Breast epithelium (tissue), 4 donors: Measurements from ENCODE around the gene NPB. TPM values are rescaled to one million over a fixed set of nuclear protein-coding genes. Genes with fewer than 3 reads are reported as not detected.

Experiments used
- DNase-seq, 2 donors: peaks; one replicate each; pipeline ENCODE4 v3.0.0-alpha.2; 2019; ENCODE audit warnings: low spot score in 2 of 2
- H3K27ac ChIP-seq, 2 donors: fragments of 200-600 bp; sonication (generic) in 1 of 2; one replicate each; pipeline ENCODE4 v1.5.1; 2016 to 2019; ENCODE audit warnings: mild to moderate bottlenecking in 1 of 2
- H3K27me3 ChIP-seq, 2 donors: fragments of 200-600 bp; sonication (generic) in 1 of 2; one replicate each; pipeline versions ENCODE4 v1.5.1 to v1.6.0; 2017 to 2019; ENCODE audit warnings: control low read depth in 1 of 2, mild to moderate bottlenecking in 1 of 2
- H3K36me3 ChIP-seq: fragments of 200-600 bp; one replicate; pipeline ENCODE4 v1.5.1; 2019
- H3K4me1 ChIP-seq, 2 donors: fragments of 200-600 bp; sonication (generic); one replicate each; pipeline ENCODE4 v1.5.1; 2016 to 2019; ENCODE audit warnings: control low read depth in 1 of 2
- H3K4me3 ChIP-seq, 3 donors: fragments of 200-600 bp; sonication (generic); 1 replicate in 2 of 3; 2 replicates in 1 of 3; pipeline ENCODE4 v1.5.1; 2016 to 2019; ENCODE audit warnings: mild to moderate bottlenecking in 3 of 3, moderate library complexity in 2 of 3
- H3K9me3 ChIP-seq, 2 donors: fragments of 200-600 bp; sonication (generic) in 1 of 2; one replicate each; pipeline ENCODE4 v1.5.1; 2016 to 2019; ENCODE audit warnings: control low read depth in 1 of 2
- POLR2A ChIP-seq: fragments of 450-650 bp; IDR thresholded peaks from one replicate; pipeline ENCODE4 v1.6.1; 2016; ENCODE audit warnings: antibody characterized with exemption, mild to moderate bottlenecking, moderate library complexity
- POLR2AphosphoS5 ChIP-seq, 3 donors: sonication (generic); formaldehyde crosslinking; IDR thresholded peaks; one replicate each; pipeline ENCODE4 v1.6.1; 2017; ENCODE audit warnings: antibody characterized with exemption in 3 of 3
- intact Hi-C: fragments of 100-400 bp; cut with DNase I; formaldehyde crosslinking; loops from one replicate; pipeline ENCODE4 v1.15.1; 2023; ENCODE audit warnings: low total_unique reads
- total RNA-seq, 3 donors: library from RNA; depleted of rRNA; stranded (reverse); fragments of >200 nt; gene quantifications; one replicate each; pipeline ENCODE4 v1.1.0, GENCODE V29; 2016
- TF ChIP-seq, protein P1 (sequence below), 3 donors: fragments of 450-650 bp; IDR thresholded peaks; one replicate each; pipeline ENCODE4 v1.5.1; 2016 to 2017; ENCODE audit warnings: antibody characterized with exemption in 3 of 3, mild to moderate bottlenecking in 3 of 3, moderate library complexity in 3 of 3

The NPB gene
- total RNA-seq, 3 donors from 2014 or later = 2.0 TPM; not detected in 2

DNA sequence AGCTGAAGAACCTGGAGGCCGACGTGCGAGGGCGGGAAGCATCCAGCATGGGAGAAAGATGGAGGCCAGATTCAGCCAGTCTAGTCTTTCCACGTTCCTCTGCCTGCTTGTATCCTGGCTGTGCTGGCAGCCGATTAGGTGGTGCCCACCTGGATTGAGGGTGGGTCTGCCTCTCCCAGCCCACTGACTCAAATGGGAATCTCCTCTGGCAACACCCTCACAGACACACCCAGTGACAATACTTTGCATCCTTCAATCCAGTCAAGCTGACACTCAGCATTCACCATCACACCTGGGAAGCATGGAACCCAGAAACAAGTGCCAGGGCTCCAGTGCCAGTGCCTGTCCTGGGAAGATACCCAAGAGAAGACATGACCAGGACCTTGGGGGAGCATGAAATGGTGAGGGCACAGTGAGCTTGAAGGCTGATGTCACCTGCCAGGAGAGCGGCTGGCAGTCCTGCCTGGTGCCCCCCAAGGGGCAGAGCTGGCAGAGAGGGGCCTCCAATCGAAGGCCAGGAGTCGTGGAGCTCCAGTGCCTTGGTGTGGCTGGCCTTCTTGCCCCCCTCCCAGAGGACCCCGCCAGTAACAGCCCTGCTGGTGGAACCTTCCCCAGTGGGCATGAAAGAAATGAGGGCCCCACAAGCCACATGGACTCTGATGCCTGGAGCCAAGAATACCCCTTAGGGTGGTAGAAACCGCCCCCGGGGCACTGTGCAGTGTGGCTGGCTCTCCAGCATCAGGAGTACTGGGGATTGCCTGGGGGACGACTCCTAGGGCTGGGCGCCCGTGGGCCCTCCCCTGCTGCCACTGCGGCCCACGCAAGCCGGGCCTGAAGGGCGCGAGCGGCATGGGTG, 643 bp upstream of the NPB start:
- Histone ChIP-seq H3K4me1 (no peaks in the 10 kb centered on the region), H3K36me3 (no peaks in the 10 kb centered on the region), H3K27ac (no peak overlapping the region), H3K9me3 (no peaks in the 10 kb centered on the region), H3K27me3 (no peaks in the 10 kb centered on the region), H3K4me3 (peak overlapping the region; percentile 23 to 70 (median 49))
- TF ChIP-seq POLR2A (no peak), POLR2AphosphoS5 (IDR thresholded peaks at IDR 0.05) (no peak)
- TF ChIP-seq, protein P1, sequence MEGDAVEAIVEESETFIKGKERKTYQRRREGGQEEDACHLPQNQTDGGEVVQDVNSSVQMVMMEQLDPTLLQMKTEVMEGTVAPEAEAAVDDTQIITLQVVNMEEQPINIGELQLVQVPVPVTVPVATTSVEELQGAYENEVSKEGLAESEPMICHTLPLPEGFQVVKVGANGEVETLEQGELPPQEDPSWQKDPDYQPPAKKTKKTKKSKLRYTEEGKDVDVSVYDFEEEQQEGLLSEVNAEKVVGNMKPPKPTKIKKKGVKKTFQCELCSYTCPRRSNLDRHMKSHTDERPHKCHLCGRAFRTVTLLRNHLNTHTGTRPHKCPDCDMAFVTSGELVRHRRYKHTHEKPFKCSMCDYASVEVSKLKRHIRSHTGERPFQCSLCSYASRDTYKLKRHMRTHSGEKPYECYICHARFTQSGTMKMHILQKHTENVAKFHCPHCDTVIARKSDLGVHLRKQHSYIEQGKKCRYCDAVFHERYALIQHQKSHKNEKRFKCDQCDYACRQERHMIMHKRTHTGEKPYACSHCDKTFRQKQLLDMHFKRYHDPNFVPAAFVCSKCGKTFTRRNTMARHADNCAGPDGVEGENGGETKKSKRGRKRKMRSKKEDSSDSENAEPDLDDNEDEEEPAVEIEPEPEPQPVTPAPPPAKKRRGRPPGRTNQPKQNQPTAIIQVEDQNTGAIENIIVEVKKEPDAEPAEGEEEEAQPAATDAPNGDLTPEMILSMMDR (IDR thresholded peaks at IDR 0.05) = no peak
- intact Hi-C loops = no loop called here
- no peak for DNase-seq

DNA sequence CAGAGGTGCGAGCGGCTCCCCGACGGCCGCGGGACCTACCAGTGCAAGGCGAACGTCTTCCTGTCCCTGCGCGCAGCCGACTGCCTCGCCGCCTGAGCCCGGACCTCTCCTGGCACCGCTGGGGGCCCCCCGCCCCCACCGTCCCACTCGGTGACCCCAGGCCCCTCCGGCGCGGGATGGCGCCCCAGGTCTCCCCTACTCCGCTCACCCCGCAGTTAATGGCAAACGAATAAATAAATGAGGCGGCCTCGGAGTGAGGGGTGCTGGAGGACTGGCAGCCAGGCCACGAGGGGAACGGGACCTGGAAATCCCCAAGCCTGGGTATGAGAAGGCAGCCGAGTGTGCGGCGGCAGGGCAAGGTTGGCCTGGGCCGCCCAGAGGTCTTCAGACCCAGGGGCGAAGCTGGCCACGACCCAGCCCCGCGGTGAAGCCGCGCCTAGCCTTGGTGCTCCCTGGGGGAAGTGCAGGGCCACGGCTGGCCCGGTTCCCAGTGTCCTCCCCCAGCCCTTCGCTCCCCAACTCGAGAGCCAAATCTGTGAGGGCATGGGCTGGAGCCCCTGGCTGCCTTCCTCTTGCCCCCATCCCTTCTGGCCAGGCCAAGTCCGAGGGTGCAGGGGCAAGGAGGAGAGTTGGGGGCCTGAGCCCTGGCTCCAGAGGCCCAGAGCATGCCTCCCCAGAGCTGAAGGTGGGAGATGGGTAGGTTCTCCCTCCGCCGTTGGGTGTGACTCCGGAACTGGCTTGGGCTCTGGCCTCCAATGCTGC, 796 bp downstream of the NPB start:
- Histone ChIP-seq H3K27me3 (no peaks in the 10 kb centered on the region), H3K9me3 (no peaks in the 10 kb centered on the region), H3K27ac (no peak overlapping the region), H3K36me3 (no peaks in the 10 kb centered on the region), H3K4me3 (peak overlapping the region; percentile 23 to 70 (median 49)), H3K4me1 (no peaks in the 10 kb centered on the region)
- TF ChIP-seq, protein P1 (IDR thresholded peaks at IDR 0.05) = no peak
- TF ChIP-seq POLR2A (no peak), POLR2AphosphoS5 (IDR thresholded peaks at IDR 0.05) (no peak)
- DNase-seq = no peak
- intact Hi-C loops = no loop called here

DNA sequence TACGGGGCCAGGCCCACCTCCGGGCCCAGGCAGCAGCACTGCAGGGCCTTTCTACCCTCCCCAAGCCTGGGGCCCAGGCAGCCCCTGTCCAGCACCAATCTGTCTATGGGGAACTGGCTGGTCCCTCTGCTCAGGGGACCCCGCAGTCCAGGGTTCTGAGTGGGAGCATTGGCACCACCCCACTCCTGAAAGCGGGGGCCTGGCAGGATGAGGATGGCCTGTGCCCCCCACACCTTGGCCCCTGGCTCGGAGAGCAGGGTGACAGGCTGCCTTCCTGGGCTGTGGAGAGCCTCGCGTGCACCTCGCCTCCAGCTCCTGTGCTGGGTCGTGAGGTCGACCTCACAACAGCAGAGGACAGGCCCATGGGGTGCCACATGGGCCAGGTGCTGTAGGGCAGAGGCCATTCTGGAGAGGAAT, 1.4 kb downstream of the NPB start:
- Histone ChIP-seq H3K4me1 (no peaks in the 10 kb centered on the region), H3K36me3 (no peaks in the 10 kb centered on the region), H3K4me3 (no peak overlapping the region), H3K27ac (no peak overlapping the region), H3K9me3 (no peaks in the 10 kb centered on the region), H3K27me3 (no peaks in the 10 kb centered on the region)
- intact Hi-C loops = no loop called here
- no peak for DNase-seq
- TF ChIP-seq POLR2AphosphoS5 (IDR thresholded peaks at IDR 0.05) (no peak), POLR2A (no peak)
- TF ChIP-seq, protein P1 (IDR thresholded peaks at IDR 0.05) = no peak

DNA sequence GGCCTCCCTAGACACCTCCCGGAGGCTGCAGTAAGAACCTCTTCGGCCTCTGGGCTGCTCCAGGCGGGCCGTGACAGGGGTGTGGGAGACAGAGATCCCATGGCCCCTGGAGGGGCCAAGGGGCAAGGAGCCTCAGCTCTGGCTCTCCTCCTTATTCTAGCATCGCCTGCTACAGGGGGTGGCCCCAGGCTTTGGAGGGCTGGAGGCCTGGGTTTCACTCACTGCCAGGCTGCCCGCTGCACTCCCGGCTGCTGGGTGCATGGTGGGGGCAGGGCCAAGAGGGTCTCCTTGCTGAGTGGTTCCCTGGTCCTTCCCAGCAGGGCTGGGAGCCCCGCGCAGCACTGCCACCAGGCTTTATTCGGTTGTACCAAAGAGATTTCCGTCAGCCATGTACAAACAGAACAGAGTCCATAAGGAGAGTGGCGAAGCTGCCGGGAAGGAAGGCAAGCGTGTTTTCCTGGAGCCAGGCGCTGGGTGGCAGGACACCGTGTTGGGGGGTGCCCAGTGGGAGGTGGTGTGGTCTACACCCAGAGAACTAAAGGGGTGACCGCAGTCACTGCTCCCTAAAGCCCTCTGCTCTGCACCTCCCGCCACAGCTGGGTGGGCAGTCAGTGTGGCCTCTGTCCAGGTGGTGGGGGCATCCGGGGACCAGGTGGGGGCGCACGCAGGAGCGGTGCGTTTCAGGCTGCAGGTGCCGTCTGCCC, 2.0 kb downstream of the NPB start:
- Histone ChIP-seq H3K4me1 (no peaks in the 10 kb centered on the region), H3K4me3 (no peak overlapping the region), H3K27me3 (no peaks in the 10 kb centered on the region), H3K36me3 (no peaks in the 10 kb centered on the region), H3K27ac (no peak overlapping the region), H3K9me3 (no peaks in the 10 kb centered on the region)
- no peak for TF ChIP-seq POLR2A
- TF ChIP-seq, protein P1 (IDR thresholded peaks at IDR 0.05) = no peak
- no peak for TF ChIP-seq POLR2AphosphoS5 (IDR thresholded peaks at IDR 0.05)
- DNase-seq = no peak
- intact Hi-C loops = no loop called here
